DMS79 (cell line): Measurements from ENCODE around the gene ATG2A.
"Not testable (repeated sequence)": the region's sequence is repeated elsewhere in the genome, so short reads cannot be mapped to it uniquely, and the experiment has no call there.

ENCODE experiments used
- DNase-seq: peaks from one replicate; lab custom pipeline; 2025; lab: John Stamatoyannopoulos, UW

ATG2A gene

GRCh38 chr11:64854534-64855502 lies 62.2 kb downstream of the ATG2A start:
- DNase-seq = no peak

GRCh38 chr11:64854157-64854533 lies 62.9 kb downstream of the ATG2A start:
- DNase-seq = no peak

- DNase-seq = no peak
Observed at GRCh38 chr11:64853709-64854108, 63.3 kb downstream of the ATG2A start.

- DNase-seq = no peak
Observed at GRCh38 chr11:64852804-64853509, 64.1 kb downstream of the ATG2A start.

GRCh38 chr11:64851831-64852351 lies 65.1 kb downstream of the ATG2A start:
- DNase-seq = no peak

GRCh38 chr11:64850979-64851567 lies 65.9 kb downstream of the ATG2A start:
- no peak for DNase-seq

- DNase-seq = no peak
Observed at GRCh38 chr11:64849598-64850356, 67.2 kb downstream of the ATG2A start.

- DNase-seq = no peak
Observed at GRCh38 chr11:64848826-64849597, 68.0 kb downstream of the ATG2A start.

GRCh38 chr11:64848214-64848825 lies 68.7 kb downstream of the ATG2A start:
- peak; percentile 43 for DNase-seq

- DNase-seq = peak; percentile 82
Observed at GRCh38 chr11:64846998-64847666, 69.9 kb downstream of the ATG2A start.

- DNase-seq = not testable (repeated sequence)
Observed at GRCh38 chr11:64845776-64846129, 71.3 kb downstream of the ATG2A start.

- no peak for DNase-seq
Observed at GRCh38 chr11:64845129-64845775, 71.8 kb downstream of the ATG2A start.
